GM12892 (cell line): ENCODE data around the gene DDX25.

ENCODE experiments used
- POLR2A ChIP-seq: IDR thresholded peaks from 2 replicates; pipeline ENCODE4 v1.6.1; 2011; ENCODE audit warnings: low read depth, low read length, control low read depth
- POLR2AphosphoS5 ChIP-seq: IDR thresholded peaks from 2 replicates; pipeline ENCODE4 v1.6.1; 2011; ENCODE audit warnings: low read depth, low read length, control low read depth
- TAF1 ChIP-seq: IDR thresholded peaks from 2 replicates; pipeline ENCODE4 v1.6.1; 2011; ENCODE audit warnings: low read depth, mild to moderate bottlenecking, control low read depth, low read length, borderline replicate concordance

- TF ChIP-seq POLR2A, result no peak
- no peak for TF ChIP-seq POLR2AphosphoS5
- no peak for TF ChIP-seq TAF1
Observed at GRCh38 chr11:125926682-125927081, 22.4 kb downstream of the DDX25 start.
